IgD-negative memory B cell (primary cell): ENCODE measurements around the gene TNRC6A. TPM values are rescaled to one million over a fixed set of nuclear protein-coding genes. Genes with fewer than 3 reads are reported as not detected.
A peak's percentile ranks its signal among the peaks of the same experiment; 100 is the strongest.
"Not testable (repeated sequence)": the region's sequence is repeated elsewhere in the genome, so short reads cannot be mapped to it uniquely, and the experiment has no call there.

Experiments
- H3K27ac Mint-ChIP-seq, 3 donors: one replicate each; pipeline ENCODE4 v1.8.0; 2020 to 2022; ENCODE audit warnings: mild to moderate bottlenecking in 3 of 3, mixed read lengths in 3 of 3, moderate library complexity in 1 of 3
- H3K27me3 Mint-ChIP-seq: one replicate; pipeline ENCODE4 v1.8.0; 2021; ENCODE audit warnings: mixed read lengths
- H3K36me3 Mint-ChIP-seq: one replicate; pipeline ENCODE4 v1.8.0; 2020; ENCODE audit warnings: mild to moderate bottlenecking, mixed read lengths
- H3K4me1 Mint-ChIP-seq, 3 donors: one replicate each; pipeline ENCODE4 v1.8.0; 2020 to 2022; ENCODE audit warnings: mixed read lengths in 3 of 3, mild to moderate bottlenecking in 1 of 3
- H3K4me3 Mint-ChIP-seq, 4 donors: one replicate each; pipeline ENCODE4 v1.8.0; 2020 to 2022; ENCODE audit warnings: mild to moderate bottlenecking in 4 of 4, mixed read lengths in 4 of 4, moderate library complexity in 3 of 4
- H3K9me3 Mint-ChIP-seq, 3 donors: one replicate each; pipeline ENCODE4 v1.8.0; 2020 to 2021; ENCODE audit warnings: mixed read lengths in 3 of 3, mild to moderate bottlenecking in 1 of 3
- polyA plus RNA-seq: library from polyadenylated mRNA; unstranded; fragments of 300-500 nt; fragmentation: Illumina TruSeq; gene quantifications from one replicate; pipeline ENCODE4 v1.2.3, GENCODE V29; 2021

The TNRC6A gene
- polyA plus RNA-seq, 1 donor from 2014 or later: 26.3 TPM

GRCh38 chr16:24846548-24847357 lies 117.3 kb downstream of the TNRC6A start:
- Mint-ChIP-seq H3K9me3 (no peaks in the 10 kb centered on the region), H3K4me3 (no peak overlapping the region), H3K27ac (no peak overlapping the region), H3K36me3 (peaks cover 5% of the 10 kb centered on the region), H3K27me3 (no peaks in the 10 kb centered on the region), H3K4me1 (no peaks in the 10 kb centered on the region)

- Mint-ChIP-seq H3K27me3 (no peaks in the 10 kb centered on the region), H3K4me3 (no peak overlapping the region), H3K9me3 (no peaks in the 10 kb centered on the region), H3K27ac (no peak overlapping the region), H3K4me1 (no peaks in the 10 kb centered on the region), H3K36me3 (peaks cover 5% of the 10 kb centered on the region)
Measured at GRCh38 chr16:24847358-24847664, 117.9 kb downstream of the TNRC6A start.

- peaks cover 2% of the 10 kb centered on the region for H3K36me3 Mint-ChIP-seq
- no peak overlapping the region for H3K27ac Mint-ChIP-seq
- no peaks in the 10 kb centered on the region for H3K27me3 Mint-ChIP-seq
- no peaks in the 10 kb centered on the region for H3K4me1 Mint-ChIP-seq
- no peak overlapping the region for H3K4me3 Mint-ChIP-seq
- H3K9me3 Mint-ChIP-seq: no peaks in the 10 kb centered on the region
Measured at GRCh38 chr16:24848065-24848464, 118.6 kb downstream of the TNRC6A start.

- Mint-ChIP-seq H3K27ac (no peak overlapping the region), H3K27me3 (no peaks in the 10 kb centered on the region), H3K4me3 (no peak overlapping the region), H3K36me3 (no peaks in the 10 kb centered on the region), H3K4me1 (no peaks in the 10 kb centered on the region), H3K9me3 (no peaks in the 10 kb centered on the region)
Measured at GRCh38 chr16:24849641-24850040, 120.2 kb downstream of the TNRC6A start.

- H3K4me1 Mint-ChIP-seq: no peaks in the 10 kb centered on the region
- no peaks in the 10 kb centered on the region for H3K27me3 Mint-ChIP-seq
- peaks cover 1% of the 10 kb centered on the region for H3K36me3 Mint-ChIP-seq
- H3K4me3 Mint-ChIP-seq: no peak overlapping the region
- H3K9me3 Mint-ChIP-seq: no peaks in the 10 kb centered on the region
- no peak overlapping the region for H3K27ac Mint-ChIP-seq
Measured at GRCh38 chr16:24850289-24850938, 121.0 kb downstream of the TNRC6A start.

- Mint-ChIP-seq H3K4me3 (no peak overlapping the region), H3K9me3 (no peaks in the 10 kb centered on the region), H3K27ac (no peak overlapping the region), H3K4me1 (no peaks in the 10 kb centered on the region), H3K27me3 (no peaks in the 10 kb centered on the region), H3K36me3 (peaks cover 1% of the 10 kb centered on the region)
Measured at GRCh38 chr16:24851700-24852099, 122.2 kb downstream of the TNRC6A start.

- no peak overlapping the region for H3K27ac Mint-ChIP-seq
- H3K27me3 Mint-ChIP-seq: peaks cover 1% of the 10 kb centered on the region
- H3K4me1 Mint-ChIP-seq: no peaks in the 10 kb centered on the region
- no peak overlapping the region for H3K4me3 Mint-ChIP-seq
- H3K36me3 Mint-ChIP-seq: peaks cover 1% of the 10 kb centered on the region
- H3K9me3 Mint-ChIP-seq: no peaks in the 10 kb centered on the region
Measured at GRCh38 chr16:24852281-24852721, 122.8 kb downstream of the TNRC6A start.

- Mint-ChIP-seq H3K27ac (no peak overlapping the region), H3K4me1 (no peaks in the 10 kb centered on the region), H3K27me3 (peaks cover 1% of the 10 kb centered on the region), H3K9me3 (no peaks in the 10 kb centered on the region), H3K4me3 (no peak overlapping the region), H3K36me3 (peaks cover 1% of the 10 kb centered on the region)
Measured at GRCh38 chr16:24853169-24853824, 123.8 kb downstream of the TNRC6A start.

GRCh38 chr16:24853830-24854229 lies 124.4 kb downstream of the TNRC6A start:
- Mint-ChIP-seq H3K4me1 (no peaks in the 10 kb centered on the region), H3K36me3 (peaks cover 1% of the 10 kb centered on the region), H3K27me3 (peaks cover 1% of the 10 kb centered on the region), H3K27ac (no peak overlapping the region), H3K4me3 (no peak overlapping the region), H3K9me3 (no peaks in the 10 kb centered on the region)

- Mint-ChIP-seq H3K9me3 (no peaks in the 10 kb centered on the region), H3K36me3 (peaks cover 1% of the 10 kb centered on the region), H3K4me1 (no peaks in the 10 kb centered on the region), H3K27ac (no peak overlapping the region), H3K27me3 (peaks cover 3% of the 10 kb centered on the region), H3K4me3 (peak overlapping the region in 1 of 4 donors; percentile 68)
Measured at GRCh38 chr16:24854607-24855171, 125.2 kb downstream of the TNRC6A start.

- H3K36me3 Mint-ChIP-seq: peaks cover 1% of the 10 kb centered on the region
- H3K27ac Mint-ChIP-seq: no peak overlapping the region
- H3K27me3 Mint-ChIP-seq: peaks cover 3% of the 10 kb centered on the region
- H3K4me3 Mint-ChIP-seq: no peak overlapping the region
- H3K4me1 Mint-ChIP-seq: no peaks in the 10 kb centered on the region
- no peaks in the 10 kb centered on the region for H3K9me3 Mint-ChIP-seq
Measured at GRCh38 chr16:24855678-24856077, 126.2 kb downstream of the TNRC6A start.

GRCh38 chr16:24856871-24857270 lies 127.4 kb downstream of the TNRC6A start:
- H3K27ac Mint-ChIP-seq, H3K4me1 Mint-ChIP-seq, H3K9me3 Mint-ChIP-seq, H3K36me3 Mint-ChIP-seq, H3K4me3 Mint-ChIP-seq, H3K27me3 Mint-ChIP-seq: not testable (repeated sequence)

- Mint-ChIP-seq H3K4me3 (no peak overlapping the region), H3K27me3 (peaks cover 6% of the 10 kb centered on the region), H3K9me3 (peaks cover 0 to 3% (median 0%) of the 10 kb centered on the region in 3 donors), H3K27ac (no peak overlapping the region), H3K4me1 (no peaks in the 10 kb centered on the region), H3K36me3 (peaks cover 1% of the 10 kb centered on the region)
Measured at GRCh38 chr16:24858219-24859041, 129.0 kb downstream of the TNRC6A start.

- Mint-ChIP-seq H3K27me3 (peaks cover 6% of the 10 kb centered on the region), H3K4me1 (no peaks in the 10 kb centered on the region), H3K36me3 (peaks cover 5% of the 10 kb centered on the region), H3K9me3 (peaks cover 3 to 10% (median 10%) of the 10 kb centered on the region in 3 donors), H3K27ac (no peak overlapping the region), H3K4me3 (no peak overlapping the region)
Measured at GRCh38 chr16:24861461-24861860, 132.0 kb downstream of the TNRC6A start.
